H9 (cell line): ENCODE measurements around the gene GTPBP4. TPM values are rescaled to one million over a fixed set of nuclear protein-coding genes. Genes with fewer than 3 reads are reported as not detected.

Source experiments
- DNase-seq: peaks from one replicate; pipeline ENCODE4 v3.0.0-alpha.2; 2017
- H2AFZ ChIP-seq: one replicate; pipeline ENCODE4 v1.6.1; 2013; ENCODE audit warnings: mild to moderate bottlenecking, low read length, control low read depth, moderate library complexity
- H2AK5ac ChIP-seq: 2 replicates; pipeline ENCODE4 v1.6.1; 2013; ENCODE audit warnings: low read length, control low read depth, mixed read lengths; ENCODE audit not compliant: insufficient read length
- H2BK120ac ChIP-seq: one replicate; pipeline ENCODE4 v1.6.1; 2013; ENCODE audit warnings: low read depth, mild to moderate bottlenecking, low read length, control low read depth, inconsistent platforms; ENCODE audit not compliant: poor library complexity, severe bottlenecking
- H2BK12ac ChIP-seq: 2 replicates; pipeline ENCODE4 v1.6.1; 2013; ENCODE audit warnings: low read length, control low read depth, mixed read lengths, low read depth; ENCODE audit not compliant: insufficient read length
- H2BK15ac ChIP-seq: 2 replicates; pipeline ENCODE4 v1.6.1; 2013; ENCODE audit warnings: low read depth, low read length, control low read depth
- H2BK20ac ChIP-seq: one replicate; pipeline ENCODE4 v1.6.1; 2013; ENCODE audit warnings: low read depth, mild to moderate bottlenecking, low read length, control low read depth, inconsistent platforms; ENCODE audit not compliant: poor library complexity, severe bottlenecking
- H2BK5ac ChIP-seq: 2 replicates; pipeline ENCODE4 v1.6.1; 2013; ENCODE audit warnings: low read length, control low read depth, mixed read lengths; ENCODE audit not compliant: insufficient read length
- H3K14ac ChIP-seq: 2 replicates; pipeline ENCODE4 v1.6.1; 2013; ENCODE audit warnings: low read length, control low read depth; ENCODE audit not compliant: insufficient read depth
- H3K18ac ChIP-seq: 2 replicates; pipeline ENCODE4 v1.6.1; 2013; ENCODE audit warnings: low read depth, mild to moderate bottlenecking, mixed read lengths, low read length, control low read depth; ENCODE audit not compliant: insufficient read length
- H3K23ac ChIP-seq: 2 replicates; pipeline ENCODE4 v1.6.1; 2013; ENCODE audit warnings: low read length, control low read depth, mixed read lengths, low read depth; ENCODE audit not compliant: insufficient read length
- H3K23me2 ChIP-seq: 2 replicates; pipeline ENCODE4 v1.6.1; 2013; ENCODE audit warnings: low read depth, mild to moderate bottlenecking, mixed read lengths, low read length, control low read depth; ENCODE audit not compliant: insufficient read length, poor library complexity, severe bottlenecking
- H3K27ac ChIP-seq: 2 replicates; pipeline ENCODE4 v1.5.1; 2013; ENCODE audit warnings: low read length, control low read depth, mixed read lengths, low read depth; ENCODE audit not compliant: insufficient read length
- H3K27me3 ChIP-seq: 2 replicates; pipeline ENCODE4 v1.6.1; 2013; ENCODE audit warnings: low read length, control low read depth, inconsistent platforms; ENCODE audit not compliant: insufficient read depth
- H3K4ac ChIP-seq: 2 replicates; pipeline ENCODE4 v1.6.1; 2013; ENCODE audit warnings: low read depth, mild to moderate bottlenecking, control low read depth, inconsistent platforms, low read length, moderate library complexity
- H3K4me1 ChIP-seq: 2 replicates; pipeline ENCODE4 v1.6.1; 2013; ENCODE audit warnings: low read length, control low read depth, inconsistent platforms; ENCODE audit not compliant: insufficient read depth
- H3K4me2 ChIP-seq: 2 replicates; pipeline ENCODE4 v1.6.1; 2013; ENCODE audit warnings: low read length, control low read depth, mixed read lengths; ENCODE audit not compliant: insufficient read length, insufficient read depth
- H3K56ac ChIP-seq: 2 replicates; pipeline ENCODE4 v1.6.1; 2013; ENCODE audit warnings: low read depth, mild to moderate bottlenecking, mixed read lengths, low read length, control low read depth; ENCODE audit not compliant: insufficient read length
- H3K79me1 ChIP-seq: 2 replicates; pipeline ENCODE4 v1.6.1; 2013; ENCODE audit warnings: low read depth, mild to moderate bottlenecking, moderate library complexity, low read length, control low read depth, inconsistent platforms; ENCODE audit not compliant: insufficient read depth, poor library complexity, severe bottlenecking
- H3K79me2 ChIP-seq: 2 replicates; pipeline ENCODE4 v1.6.1; 2013; ENCODE audit warnings: low read length, control low read depth, inconsistent platforms; ENCODE audit not compliant: insufficient read depth
- H3K9ac ChIP-seq: 2 replicates; pipeline ENCODE4 v1.6.1; 2013; ENCODE audit warnings: low read length, control low read depth, mixed read lengths; ENCODE audit not compliant: insufficient read length; ENCODE audit errors: extremely low read depth
- H3K9me3 ChIP-seq: one replicate; pipeline ENCODE4 v1.6.1; 2013; ENCODE audit warnings: low read depth, low read length, inconsistent platforms; ENCODE audit not compliant: control insufficient read depth
- H3T11ph ChIP-seq: one replicate; pipeline ENCODE4 v1.6.1; 2013; ENCODE audit warnings: mild to moderate bottlenecking, low read length, control low read depth, inconsistent platforms
- H4K20me1 ChIP-seq: one replicate; pipeline ENCODE4 v1.6.1; 2013; ENCODE audit not compliant: control insufficient read depth, insufficient read length, insufficient read depth
- H4K5ac ChIP-seq: 2 replicates; pipeline ENCODE4 v1.6.1; 2013; ENCODE audit warnings: low read depth, mild to moderate bottlenecking, mixed read lengths, low read length, control low read depth; ENCODE audit not compliant: insufficient read length
- H4K8ac ChIP-seq: replicated peaks from 2 replicates; pipeline ENCODE4 v1.6.1; 2013; ENCODE audit warnings: low read length, control low read depth, mixed read lengths, low read depth; ENCODE audit not compliant: insufficient read length
- H4K91ac ChIP-seq: 2 replicates; pipeline ENCODE4 v1.6.1; 2013; ENCODE audit warnings: low read depth, mild to moderate bottlenecking, moderate library complexity, mixed read lengths, low read length, control low read depth; ENCODE audit not compliant: insufficient read length
- H3K27ac Mint-ChIP-seq, 3 experiments: 2 replicates in 2 of 3; 3 replicates in 1 of 3; pipeline ENCODE4 v1.8.0; 2020 to 2021; ENCODE audit warnings: mixed read lengths in 3 of 3, mild to moderate bottlenecking in 1 of 3, moderate library complexity in 1 of 3
- H3K27me3 Mint-ChIP-seq: 2 replicates; pipeline ENCODE4 v1.8.0; 2021; ENCODE audit warnings: low read depth, mild to moderate bottlenecking, moderate library complexity, mixed read lengths
- H3K36me3 Mint-ChIP-seq, 3 experiments: 2 replicates in 2 of 3; 3 replicates in 1 of 3; pipeline ENCODE4 v1.8.0; 2020 to 2021; ENCODE audit warnings: low read depth in 3 of 3, mixed read lengths in 3 of 3; ENCODE audit not compliant: insufficient read depth in 1 of 3
- H3K4me1 Mint-ChIP-seq, 2 experiments: 2 replicates each; pipeline ENCODE4 v1.8.0; 2020; ENCODE audit warnings: mixed read lengths in 2 of 2
- H3K4me3 Mint-ChIP-seq, 2 experiments: 2 replicates in 1 of 2; 3 replicates in 1 of 2; pipeline ENCODE4 v1.8.0; 2020 to 2021; ENCODE audit warnings: mild to moderate bottlenecking in 2 of 2, mixed read lengths in 2 of 2, moderate library complexity in 1 of 2
- H3K9me3 Mint-ChIP-seq, 2 experiments: 2 replicates in 1 of 2; 3 replicates in 1 of 2; pipeline ENCODE4 v1.8.0; 2020; ENCODE audit warnings: mild to moderate bottlenecking in 2 of 2, mixed read lengths in 2 of 2, moderate library complexity in 1 of 2
- CTCF ChIP-seq: fragments of 200-600 bp; sonication (generic); conservative IDR thresholded peaks from 3 replicates; pipeline ENCODE4 v1.8.0; 2021; ENCODE audit warnings: antibody characterized with exemption, mild to moderate bottlenecking
- WGBS: extraction: QIAGEN DNeasy Blood & Tissue Kit; methylation state at CpG from one replicate; pipeline ENCODE4 v1.1.7; 2013; ENCODE audit warnings: missing lambda C conversion rate, low lambda C conversion rate, mixed read lengths; ENCODE audit not compliant: insufficient read length; ENCODE audit errors: extremely low coverage; 5-methylcytosine and 5-hydroxymethylcytosine counted together
- total RNA-seq: library from RNA; stranded (reverse); gene quantifications from 2 replicates; pipeline ENCODE4 v1.2.1, GENCODE V29; 2021

GTPBP4 gene
- total RNA-seq, 1 experiment from 2014 or later, result 134 TPM

- peaks cover 0 to 4% of the 10 kb centered on the region in 2 experiments; a peak in 1 of 4 replicates for H3K4me1 Mint-ChIP-seq
- no peak overlapping the region for H3K4me2 ChIP-seq
These were observed 9.3 kb upstream of the GTPBP4 start for GRCh38 chr10:978826-979421.

More at GRCh38 chr10:978826-979421, 9.3 kb upstream of the GTPBP4 start:
- Histone ChIP-seq H3K9ac (no peak overlapping the region), H3K27me3 (no peaks in the 10 kb centered on the region), H3K4ac (no peak overlapping the region), H3K79me1 (no peaks in the 10 kb centered on the region), H3K23me2 (no peaks in the 10 kb centered on the region), H4K20me1 (no peaks in the 10 kb centered on the region), H3K14ac (no peak overlapping the region), H4K91ac (no peak overlapping the region), H4K8ac (no peak overlapping the region), H3K9me3 (peaks cover 27% of the 10 kb centered on the region), H2BK15ac (no peak overlapping the region), H3K23ac (no peak overlapping the region), H3T11ph (no peak overlapping the region), H2BK20ac (no peak overlapping the region), H4K5ac (no peak overlapping the region), H3K79me2 (no peaks in the 10 kb centered on the region), H2BK12ac (no peak overlapping the region), H2AFZ (no peak overlapping the region), H3K56ac (no peak overlapping the region), H2BK120ac (no peak overlapping the region), H3K4me1 (no peaks in the 10 kb centered on the region), H3K27ac (no peak overlapping the region), H3K18ac (no peak overlapping the region), H2AK5ac (no peak overlapping the region), H2BK5ac (no peak overlapping the region)
- Mint-ChIP-seq H3K4me3 (no peak overlapping the region), H3K9me3 (peaks cover 36 to 37% of the 10 kb centered on the region in 2 experiments), H3K27me3 (peaks cover 1% of the 10 kb centered on the region; the same call in 1 of the 2 replicates), H3K27ac (no peak overlapping the region), H3K36me3 (peaks cover 25 to 35% (median 28%) of the 10 kb centered on the region in 3 experiments)
- TF ChIP-seq CTCF, result no peak
- no CpG with 5 or more reads among the region's 2 CpGs for WGBS
- no peak for DNase-seq
